ENCODE data around the gene HSD17B14.
A peak's percentile ranks its signal among the peaks of the same experiment; 100 is the strongest.

HSD17B14 gene

DNA sequence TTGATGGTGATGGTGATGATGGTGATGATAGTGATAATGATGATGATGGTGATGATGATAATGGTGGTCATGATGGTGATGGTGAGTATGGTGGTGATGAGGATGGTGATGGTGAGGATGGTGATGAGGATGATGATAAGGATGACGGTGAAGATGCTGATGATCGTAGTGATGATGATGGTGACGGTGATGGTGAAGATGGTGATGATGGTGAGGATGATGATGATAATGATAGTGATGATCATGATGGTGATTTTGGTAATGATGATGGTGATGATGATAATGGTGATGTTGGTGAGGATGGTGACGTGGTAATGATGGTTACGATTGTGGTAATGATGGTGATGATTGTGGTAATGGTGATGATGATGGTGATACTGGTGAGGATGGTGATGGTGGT is 14.7 kb downstream of the HSD17B14 start:
- Mint-ChIP-seq H3K9me3 (ENCODE audit: low read depth) (no peaks in the 10 kb centered on the region), H3K36me3 (no peaks in the 10 kb centered on the region), H3K4me1 (ENCODE audit: low read depth) (no peaks in the 10 kb centered on the region), H3K27me3 (no peaks in the 10 kb centered on the region), H3K27ac (no peak overlapping the region), H3K4me3 (no peak overlapping the region)

GRCh38 chr19:48819366-48819816 is 16.9 kb downstream of the HSD17B14 start:
- Mint-ChIP-seq H3K27ac (no peak overlapping the region), H3K36me3 (no peaks in the 10 kb centered on the region), H3K4me1 (ENCODE audit: low read depth) (peaks cover 5% of the 10 kb centered on the region), H3K27me3 (no peaks in the 10 kb centered on the region), H3K9me3 (ENCODE audit: low read depth) (no peaks in the 10 kb centered on the region), H3K4me3 (no peak overlapping the region)

DNA sequence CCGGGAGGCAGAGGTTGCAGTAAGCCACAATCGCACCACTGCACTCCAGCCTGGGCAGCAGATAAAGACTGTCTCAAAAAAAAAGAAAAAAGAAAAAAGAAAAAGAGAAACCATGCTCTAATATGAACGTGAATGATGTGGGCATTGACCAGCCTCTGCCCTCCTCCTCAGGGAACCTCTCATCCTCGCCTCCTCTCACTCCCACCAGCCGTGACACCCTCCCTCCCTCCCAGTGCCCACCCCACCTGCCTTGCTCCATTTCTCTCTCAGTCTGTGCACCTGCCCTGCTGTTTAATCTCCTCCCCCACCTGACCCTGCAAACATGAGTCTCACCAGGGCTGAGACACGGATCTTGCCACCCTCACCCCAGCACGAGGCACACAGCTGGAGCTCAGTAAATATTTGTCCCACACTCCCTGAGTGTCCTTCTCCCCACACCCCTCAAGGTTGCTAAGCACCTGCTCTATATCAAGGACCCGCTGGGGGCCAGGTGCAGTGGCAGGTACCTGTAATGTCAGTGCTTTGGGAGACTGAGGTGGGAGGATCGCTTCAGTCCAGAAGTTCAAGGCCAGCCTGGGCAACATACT is 18.0 kb downstream of the HSD17B14 start:
- peaks cover 5% of the 10 kb centered on the region for H3K4me1 Mint-ChIP-seq (ENCODE audit: low read depth)
- H3K9me3 Mint-ChIP-seq (ENCODE audit: low read depth), result no peaks in the 10 kb centered on the region
- no peaks in the 10 kb centered on the region for H3K36me3 Mint-ChIP-seq
- H3K27me3 Mint-ChIP-seq, result no peaks in the 10 kb centered on the region
- no peak overlapping the region for H3K27ac Mint-ChIP-seq
- no peak overlapping the region for H3K4me3 Mint-ChIP-seq

GRCh38 chr19:48817585-48818124 is 18.6 kb downstream of the HSD17B14 start:
- no peaks in the 10 kb centered on the region for H3K9me3 Mint-ChIP-seq (ENCODE audit: low read depth)
- H3K27ac Mint-ChIP-seq, result no peak overlapping the region

GRCh38 chr19:48815870-48816501 is 20.3 kb downstream of the HSD17B14 start:
- peaks cover 10% of the 10 kb centered on the region for H3K4me1 Mint-ChIP-seq (ENCODE audit: low read depth)
- H3K4me3 Mint-ChIP-seq, result no peak overlapping the region
- no peaks in the 10 kb centered on the region for H3K9me3 Mint-ChIP-seq (ENCODE audit: low read depth)
- no peaks in the 10 kb centered on the region for H3K27me3 Mint-ChIP-seq
- H3K27ac Mint-ChIP-seq, result no peak overlapping the region
- no peaks in the 10 kb centered on the region for H3K36me3 Mint-ChIP-seq

More at GRCh38 chr19:48817585-48818124, 18.6 kb downstream of the HSD17B14 start:
- Mint-ChIP-seq H3K4me1 (ENCODE audit: low read depth) (peaks cover 5% of the 10 kb centered on the region), H3K27me3 (no peaks in the 10 kb centered on the region), H3K36me3 (no peaks in the 10 kb centered on the region), H3K4me3 (no peak overlapping the region)

GRCh38 chr19:48814895-48815294 is 21.4 kb downstream of the HSD17B14 start:
- no peaks in the 10 kb centered on the region for H3K9me3 Mint-ChIP-seq (ENCODE audit: low read depth)
- no peaks in the 10 kb centered on the region for H3K36me3 Mint-ChIP-seq
- H3K27me3 Mint-ChIP-seq, result no peaks in the 10 kb centered on the region
- peaks cover 14% of the 10 kb centered on the region for H3K4me1 Mint-ChIP-seq (ENCODE audit: low read depth)
- no peak overlapping the region for H3K27ac Mint-ChIP-seq
- no peak overlapping the region for H3K4me3 Mint-ChIP-seq

GRCh38 chr19:48813123-48813913 is 23.0 kb downstream of the HSD17B14 start:
- peaks cover 23% of the 10 kb centered on the region for H3K4me1 Mint-ChIP-seq (ENCODE audit: low read depth)
- H3K27ac Mint-ChIP-seq, result no peak overlapping the region

DNA sequence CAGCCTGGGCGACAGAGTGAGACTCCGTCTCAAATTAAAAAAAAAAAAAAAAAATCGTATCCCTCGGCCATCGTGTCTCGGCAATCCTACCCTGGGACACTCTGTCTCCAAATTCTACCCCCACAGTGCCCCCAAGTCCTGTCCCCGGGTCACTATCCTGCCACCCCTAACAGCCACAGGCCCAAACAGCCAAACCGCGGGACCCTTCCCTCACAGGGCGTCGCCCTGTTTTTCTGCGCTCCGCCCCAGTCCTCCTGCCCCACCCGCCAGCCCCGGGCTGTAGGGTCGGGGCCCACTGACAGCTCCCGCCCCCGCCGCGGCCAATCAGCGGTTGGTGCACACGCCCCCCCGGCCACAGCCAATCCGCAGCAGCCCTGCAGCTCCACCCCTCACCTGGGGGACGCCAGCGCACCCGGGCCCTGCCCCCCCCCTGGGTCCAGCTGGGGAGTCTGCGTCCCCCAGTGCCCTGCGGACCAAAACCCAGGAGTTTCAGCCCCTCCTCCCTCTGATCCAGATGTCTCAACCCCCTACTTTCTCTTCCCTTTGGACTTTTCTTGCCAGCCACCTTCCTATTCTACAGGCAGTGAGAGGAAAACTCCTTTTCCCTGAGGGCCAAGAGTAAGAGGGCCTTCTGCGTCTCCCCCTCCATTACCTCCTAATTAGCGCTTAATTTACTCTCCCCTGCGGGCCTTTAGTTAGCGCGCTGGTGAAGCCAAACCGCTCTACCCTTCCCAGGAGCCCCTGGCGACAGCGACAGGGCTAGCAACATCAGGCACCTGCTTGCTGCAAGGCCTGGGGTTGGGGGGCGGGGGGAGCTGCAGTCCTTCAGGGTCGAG is 24.0 kb downstream of the HSD17B14 start:
- no peaks in the 10 kb centered on the region for H3K27me3 Mint-ChIP-seq
- H3K36me3 Mint-ChIP-seq, result no peaks in the 10 kb centered on the region
- no peaks in the 10 kb centered on the region for H3K9me3 Mint-ChIP-seq (ENCODE audit: low read depth)

More at GRCh38 chr19:48813123-48813913, 23.0 kb downstream of the HSD17B14 start:
- no peak overlapping the region for H3K4me3 Mint-ChIP-seq
- no peaks in the 10 kb centered on the region for H3K9me3 Mint-ChIP-seq (ENCODE audit: low read depth)
- H3K27me3 Mint-ChIP-seq, result no peaks in the 10 kb centered on the region
- no peaks in the 10 kb centered on the region for H3K36me3 Mint-ChIP-seq

GRCh38 chr19:48810151-48810550 is 26.1 kb downstream of the HSD17B14 start:
- no peaks in the 10 kb centered on the region for H3K36me3 Mint-ChIP-seq
- H3K27me3 Mint-ChIP-seq, result no peaks in the 10 kb centered on the region
- peaks cover 25% of the 10 kb centered on the region for H3K4me1 Mint-ChIP-seq (ENCODE audit: low read depth)
- H3K9me3 Mint-ChIP-seq (ENCODE audit: low read depth), result no peaks in the 10 kb centered on the region
- peak overlapping the region; percentile 72 for H3K27ac Mint-ChIP-seq
- peak overlapping the region; percentile 88 for H3K4me3 Mint-ChIP-seq

More for the DNA sequence above, 24.0 kb downstream of the HSD17B14 start:
- peak overlapping the region; percentile 81 for H3K4me3 Mint-ChIP-seq
- H3K4me1 Mint-ChIP-seq (ENCODE audit: low read depth), result peaks cover 27% of the 10 kb centered on the region
- no peak overlapping the region for H3K27ac Mint-ChIP-seq

DNA sequence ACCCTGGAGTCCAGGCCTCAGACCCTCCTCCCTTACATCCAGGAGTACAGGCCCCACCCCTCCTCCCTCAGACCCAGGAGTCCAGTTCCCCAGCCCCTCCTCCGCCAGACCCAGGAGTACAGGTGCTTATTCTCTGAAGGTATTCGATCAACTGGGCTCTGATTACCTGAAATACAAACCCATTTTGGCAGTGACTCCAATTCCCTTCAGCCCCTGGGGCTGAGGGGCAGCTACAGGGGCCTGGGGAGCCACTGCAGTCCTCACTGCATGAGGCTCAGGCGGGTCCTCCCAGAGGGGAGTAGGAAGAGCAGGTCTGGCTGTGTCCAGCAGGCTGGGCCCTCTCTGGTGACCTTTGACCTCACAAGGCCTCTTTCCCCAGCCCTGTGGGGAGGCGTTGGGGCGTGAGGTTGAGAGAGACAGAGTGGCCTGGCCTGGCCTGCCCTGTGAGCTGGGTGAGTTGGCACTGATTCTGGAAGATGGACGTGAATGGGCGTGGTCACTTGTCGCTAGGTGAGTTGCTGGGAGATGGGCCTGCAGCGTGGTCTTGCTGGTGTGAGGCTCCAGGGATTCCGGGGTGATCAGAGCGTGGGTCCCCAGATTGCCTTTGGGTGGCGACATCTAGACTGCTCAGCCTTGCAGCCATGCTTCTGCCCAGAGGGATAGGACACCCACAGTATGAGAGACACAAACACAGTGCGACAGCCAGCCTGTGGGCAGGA is 28.5 kb downstream of the HSD17B14 start:
- Mint-ChIP-seq H3K36me3 (no peaks in the 10 kb centered on the region), H3K9me3 (ENCODE audit: low read depth) (no peaks in the 10 kb centered on the region), H3K4me1 (ENCODE audit: low read depth) (peaks cover 24% of the 10 kb centered on the region), H3K27ac (peak overlapping the region; percentile 28), H3K27me3 (no peaks in the 10 kb centered on the region), H3K4me3 (peak overlapping the region; percentile 59)

DNA sequence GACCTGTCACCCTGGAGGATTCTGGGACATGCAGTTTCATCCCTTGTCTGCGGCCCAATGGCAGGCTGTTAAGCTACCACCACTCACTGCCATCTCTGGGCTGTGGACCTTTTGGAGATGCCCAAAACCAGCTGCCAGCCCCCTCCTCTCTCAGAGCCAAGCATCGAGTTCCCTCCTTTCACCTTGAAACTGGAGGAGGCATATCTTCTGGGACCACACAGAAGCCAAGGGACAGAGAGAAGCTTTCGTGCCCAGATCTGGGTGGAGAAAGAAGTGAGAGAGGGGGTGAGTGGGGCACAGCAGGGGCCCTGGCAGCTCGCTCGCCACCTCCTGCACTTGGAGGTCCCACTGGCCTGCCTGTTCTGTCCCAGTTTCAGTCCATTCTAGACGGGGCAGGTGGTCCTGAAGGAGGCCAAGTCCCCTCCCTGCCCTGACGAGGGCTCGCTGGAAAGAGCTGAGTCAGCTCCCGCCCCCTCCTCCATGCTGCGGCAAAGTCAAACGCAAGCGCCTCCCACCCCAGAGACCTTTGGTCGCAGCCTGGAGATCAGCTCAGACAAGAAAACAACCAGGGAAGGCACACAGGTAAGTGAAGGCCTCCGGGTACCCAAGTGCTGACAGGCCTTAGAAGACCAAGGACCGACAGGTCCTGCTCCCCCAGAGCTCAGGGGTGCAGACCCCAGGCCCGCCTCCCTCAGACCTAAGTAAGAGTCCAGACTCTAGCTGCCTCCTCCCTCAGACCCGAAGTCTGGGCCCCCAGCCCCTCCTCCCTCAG is 29.3 kb downstream of the HSD17B14 start:
- no peak overlapping the region for H3K4me3 Mint-ChIP-seq
- H3K27me3 Mint-ChIP-seq, result no peaks in the 10 kb centered on the region
- H3K4me1 Mint-ChIP-seq (ENCODE audit: low read depth), result peaks cover 20% of the 10 kb centered on the region
- no peaks in the 10 kb centered on the region for H3K36me3 Mint-ChIP-seq
- H3K9me3 Mint-ChIP-seq (ENCODE audit: low read depth), result no peaks in the 10 kb centered on the region
- H3K27ac Mint-ChIP-seq, result no peak overlapping the region

- Mint-ChIP-seq H3K27me3 (no peaks in the 10 kb centered on the region), H3K9me3 (ENCODE audit: low read depth) (no peaks in the 10 kb centered on the region), H3K27ac (no peak overlapping the region), H3K4me3 (no peak overlapping the region), H3K36me3 (no peaks in the 10 kb centered on the region), H3K4me1 (ENCODE audit: low read depth) (peaks cover 19% of the 10 kb centered on the region)
Measured at GRCh38 chr19:48806518-48806817, 29.8 kb downstream of the HSD17B14 start.

DNA sequence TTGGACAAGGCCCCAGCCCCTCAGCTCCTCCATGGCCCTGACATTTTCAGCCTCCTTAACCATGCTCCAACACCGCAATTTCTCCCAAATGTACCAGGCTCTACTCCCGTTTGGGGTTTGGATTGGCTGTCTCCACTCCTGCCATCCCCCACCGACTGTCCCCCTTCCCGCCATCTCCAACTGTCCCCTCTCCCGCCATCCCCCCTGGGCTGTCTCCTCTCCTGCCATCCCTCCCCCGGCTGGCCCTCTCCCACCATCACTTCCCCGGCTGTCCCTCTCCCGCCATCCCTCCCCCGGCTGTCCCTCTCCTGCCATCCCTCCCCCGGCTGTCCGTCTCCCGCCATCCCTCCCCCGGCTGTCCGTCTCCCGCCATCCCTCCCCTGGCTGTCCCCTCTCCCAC is 30.8 kb downstream of the HSD17B14 start:
- Mint-ChIP-seq H3K36me3 (no peaks in the 10 kb centered on the region), H3K4me3 (no peak overlapping the region), H3K27me3 (no peaks in the 10 kb centered on the region), H3K27ac (no peak overlapping the region), H3K4me1 (ENCODE audit: low read depth) (peaks cover 19% of the 10 kb centered on the region), H3K9me3 (ENCODE audit: low read depth) (no peaks in the 10 kb centered on the region)

Data from activated naive CD8-positive, alpha-beta T cell (primary cell).